ENCODE data around the gene RBBP9. TPM values are rescaled to one million over a fixed set of nuclear protein-coding genes. Genes with fewer than 3 reads are reported as not detected.

The RBBP9 gene
- total RNA-seq, 2 experiments from 2014 or later, result 8.7 to 11.7 TPM

- Histone ChIP-seq H4K20me1 (ENCODE audit: insufficient read depth, low read length) (no peaks in the 10 kb centered on the region), H3K4me1 (ENCODE audit: insufficient read depth, low read length, poor library complexity, severe bottlenecking) (no peaks in the 10 kb centered on the region), H3K36me3 (ENCODE audit: insufficient read depth, low read length) (peaks cover 86% of the 10 kb centered on the region), H3K9me2 (ENCODE audit: insufficient read depth, low read length) (no peaks in the 10 kb centered on the region), H3K4me2 (ENCODE audit: low read length) (no peak overlapping the region), H3K27ac (ENCODE audit: low read depth, low read length, poor library complexity, severe bottlenecking) (no peak overlapping the region), H3K79me2 (ENCODE audit: insufficient read depth, low read depth, low read length) (no peaks in the 10 kb centered on the region), H3K4me3 (ENCODE audit: low read depth, low read length, poor library complexity, severe bottlenecking) (no peak overlapping the region), H3K9me3 (ENCODE audit: low read length) (no peaks in the 10 kb centered on the region), H2AFZ (ENCODE audit: low read length) (no peak overlapping the region)
- ChIA-PET POLR2A (interaction anchor here (0.7 to 1.0 kb wide), 2 partner anchors 21 to 29 kb away, joined by 3 to 5 read pairs; partner anchors contain the start of gene SEC23B), CTCF (ENCODE audit: unreplicated experiment) (no interaction called here)
- no peak for DNase-seq (ENCODE audit: low spot score)
- no peak for TF ChIP-seq EZH2phosphoT487 (IDR thresholded peaks at IDR 0.05; ENCODE audit: borderline replicate concordance, low read depth, low read length)
- TF ChIP-seq, protein P1, sequence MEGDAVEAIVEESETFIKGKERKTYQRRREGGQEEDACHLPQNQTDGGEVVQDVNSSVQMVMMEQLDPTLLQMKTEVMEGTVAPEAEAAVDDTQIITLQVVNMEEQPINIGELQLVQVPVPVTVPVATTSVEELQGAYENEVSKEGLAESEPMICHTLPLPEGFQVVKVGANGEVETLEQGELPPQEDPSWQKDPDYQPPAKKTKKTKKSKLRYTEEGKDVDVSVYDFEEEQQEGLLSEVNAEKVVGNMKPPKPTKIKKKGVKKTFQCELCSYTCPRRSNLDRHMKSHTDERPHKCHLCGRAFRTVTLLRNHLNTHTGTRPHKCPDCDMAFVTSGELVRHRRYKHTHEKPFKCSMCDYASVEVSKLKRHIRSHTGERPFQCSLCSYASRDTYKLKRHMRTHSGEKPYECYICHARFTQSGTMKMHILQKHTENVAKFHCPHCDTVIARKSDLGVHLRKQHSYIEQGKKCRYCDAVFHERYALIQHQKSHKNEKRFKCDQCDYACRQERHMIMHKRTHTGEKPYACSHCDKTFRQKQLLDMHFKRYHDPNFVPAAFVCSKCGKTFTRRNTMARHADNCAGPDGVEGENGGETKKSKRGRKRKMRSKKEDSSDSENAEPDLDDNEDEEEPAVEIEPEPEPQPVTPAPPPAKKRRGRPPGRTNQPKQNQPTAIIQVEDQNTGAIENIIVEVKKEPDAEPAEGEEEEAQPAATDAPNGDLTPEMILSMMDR (conservative IDR thresholded peaks at IDR 0.05; ENCODE audit: low read length), result no peak
- BruUV-seq (replicated peaks), result no TSS peak
- intact Hi-C loops (cut with micrococcal nuclease; ENCODE audit: unreplicated experiment), result no loop called here
Measured at GRCh38 chr20:18477821-18478220, 19.2 kb downstream of the RBBP9 start.

- Histone ChIP-seq H2AFZ (ENCODE audit: low read length) (no peak overlapping the region), H4K20me1 (ENCODE audit: insufficient read depth, low read length) (no peaks in the 10 kb centered on the region), H3K4me2 (ENCODE audit: low read length) (no peak overlapping the region), H3K4me3 (ENCODE audit: low read depth, low read length, poor library complexity, severe bottlenecking) (no peak overlapping the region), H3K79me2 (ENCODE audit: insufficient read depth, low read depth, low read length) (no peaks in the 10 kb centered on the region), H3K9me2 (ENCODE audit: insufficient read depth, low read length) (no peaks in the 10 kb centered on the region), H3K27ac (ENCODE audit: low read depth, low read length, poor library complexity, severe bottlenecking) (no peak overlapping the region), H3K36me3 (ENCODE audit: insufficient read depth, low read length) (peaks cover 84% of the 10 kb centered on the region), H3K9me3 (ENCODE audit: low read length) (no peaks in the 10 kb centered on the region), H3K4me1 (ENCODE audit: insufficient read depth, low read length, poor library complexity, severe bottlenecking) (no peaks in the 10 kb centered on the region)
- CTCF ChIA-PET (ENCODE audit: unreplicated experiment), result no interaction called here
- no TSS peak for BruUV-seq (replicated peaks)
- POLR2A ChIA-PET, result interaction anchor here (0.7 to 1.0 kb wide), 2 partner anchors 21 to 30 kb away, joined by 3 to 5 read pairs; partner anchors contain the start of gene SEC23B
- DNase-seq (ENCODE audit: low spot score), result no peak
- intact Hi-C loops (cut with micrococcal nuclease; ENCODE audit: unreplicated experiment), result no loop called here
- no peak for TF ChIP-seq EZH2phosphoT487 (IDR thresholded peaks at IDR 0.05; ENCODE audit: borderline replicate concordance, low read depth, low read length)
Measured at GRCh38 chr20:18477218-18477617, 19.8 kb downstream of the RBBP9 start.

DNA sequence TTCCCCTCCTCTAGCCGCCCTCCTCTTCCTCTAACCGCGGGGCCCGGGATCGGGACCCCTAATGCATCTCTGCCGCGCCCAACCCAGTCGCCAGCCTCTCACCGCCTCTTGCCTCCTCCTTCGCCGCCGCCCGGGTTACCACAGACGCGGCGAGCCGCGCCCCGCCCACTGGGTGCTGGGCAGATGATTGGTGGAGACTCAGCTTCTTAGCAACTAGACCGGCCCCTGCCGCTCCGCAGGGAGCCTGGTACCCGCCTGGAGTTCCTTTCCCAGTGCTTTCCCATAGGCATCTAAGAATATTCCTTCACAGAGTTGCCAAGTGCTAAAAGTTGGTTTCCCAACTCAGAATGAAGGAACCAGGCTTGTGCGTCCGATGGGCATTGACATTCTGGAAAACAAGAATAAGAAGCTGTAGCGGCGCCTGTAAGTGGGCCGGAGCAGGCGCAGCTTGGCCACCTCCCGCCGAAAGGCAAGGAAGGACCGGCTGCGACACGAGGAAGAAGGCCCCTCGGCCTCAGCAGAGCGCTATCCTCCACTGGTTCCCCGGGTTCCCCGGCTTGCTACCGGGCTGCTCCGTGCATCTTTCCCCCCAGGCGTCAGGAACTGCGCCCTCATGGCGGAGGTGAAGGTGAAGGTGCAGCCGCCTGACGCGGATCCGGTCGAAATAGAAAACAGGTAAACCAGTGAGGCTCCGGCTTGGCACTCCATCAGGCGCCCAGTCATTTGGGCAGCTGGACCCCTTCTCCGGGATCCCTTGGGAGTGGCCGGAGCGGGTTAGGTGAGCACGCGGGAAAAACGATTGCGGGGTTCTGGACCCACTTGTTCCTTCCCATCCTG is 29.9 kb downstream of the RBBP9 start, which contains the start of the genes DZANK1 and POLR3F:
Gene DZANK1 (minus strand): TSS at position 137 of the 837 bp plus-strand sequence. CDS start 1,672 bp downstream, outside the sequence.
Gene POLR3F (plus strand): TSS at position 497 of the 837 bp plus-strand sequence. CDS start 117 bp downstream, at position 614.
- no TSS peak for BruUV-seq (replicated peaks)
- CTCF ChIA-PET (ENCODE audit: unreplicated experiment), result interaction anchor here (0.6 kb wide), 1 partner anchor 1040 kb away, joined by 3 read pairs; no protein-coding TSS in a partner anchor

More for the DNA sequence above, 29.9 kb downstream of the RBBP9 start, which contains the start of the genes DZANK1 and POLR3F:
- Histone ChIP-seq H3K9me3 (ENCODE audit: low read length) (no peaks in the 10 kb centered on the region), H3K36me3 (ENCODE audit: insufficient read depth, low read length) (peaks cover 23% of the 10 kb centered on the region), H2AFZ (ENCODE audit: low read length) (peak within 1 kb of the TSS; percentile 70), H3K4me2 (ENCODE audit: low read length) (peak within 1 kb of the TSS; percentile 81), H3K79me2 (ENCODE audit: insufficient read depth, low read depth, low read length) (peaks cover 22% of the 10 kb centered on the region), H3K9me2 (ENCODE audit: insufficient read depth, low read length) (no peaks in the 10 kb centered on the region), H3K27ac (ENCODE audit: low read depth, low read length, poor library complexity, severe bottlenecking) (peak within 1 kb of the TSS; percentile 3), H3K4me1 (ENCODE audit: insufficient read depth, low read length, poor library complexity, severe bottlenecking) (peaks cover 17% of the 10 kb centered on the region), H3K4me3 (ENCODE audit: low read depth, low read length, poor library complexity, severe bottlenecking) (peak within 1 kb of the TSS; percentile 86), H4K20me1 (ENCODE audit: insufficient read depth, low read length) (no peaks in the 10 kb centered on the region)
- peak; percentile 93 for DNase-seq (ENCODE audit: low spot score)
- intact Hi-C loops (cut with micrococcal nuclease; ENCODE audit: unreplicated experiment), result loop anchor here (1.0 to 10.0 kb wide), 5 partner anchors 30 to 182 kb away; partner anchors contain the start of genes RBBP9, SEC23B, SMIM26 and ZNF133
- no peak for TF ChIP-seq EZH2phosphoT487 (IDR thresholded peaks at IDR 0.05; ENCODE audit: borderline replicate concordance, low read depth, low read length)
- TF ChIP-seq, protein P1 (conservative IDR thresholded peaks at IDR 0.05; ENCODE audit: low read length), result no peak
- POLR2A ChIA-PET, result interaction anchor here (0.7 to 2.7 kb wide), 9 partner anchors 9 to 896 kb away, joined by 3 to 15 read pairs (median 3); partner anchors contain the start of genes RBBP9 and SEC23B
